Measurements from ENCODE around the gene PCLO. TPM values are rescaled to one million over a fixed set of nuclear protein-coding genes. Genes with fewer than 3 reads are reported as not detected.

The PCLO gene
- total and polyA plus RNA-seq, 9 of the 15 experiments (the other 6 are each of a cell fraction or from before 2014, with no cell fraction given), result under 0.01 to 0.01 TPM; not detected in 7

GRCh38 chr7:83038787-83039186 is 123.9 kb downstream of the PCLO start:
- ChIA-PET CTCF (ENCODE audit: low intra/inter-chr PET ratio) (no interaction called here), POLR2A (no interaction called here)
- H4K20me1 ChIP-seq (replicated peaks; ENCODE audit: control insufficient read depth, insufficient read depth, low read length), result no peaks in the 10 kb centered on the region
- BruUV-seq (replicated peaks), result no TSS peak
- H3K36me3 ChIP-seq (ENCODE audit: control insufficient read depth, insufficient read depth, low read length), result no peaks in the 10 kb centered on the region
- no peak overlapping the region for H3K4me3 ChIP-seq
- no peak overlapping the region for H3K27ac ChIP-seq (ENCODE audit: extremely low read depth, low read depth, low read length)
- no peak overlapping the region for H3K4me2 ChIP-seq (ENCODE audit: insufficient read depth, low read length)
- in situ Hi-C loops (cut with MboI), result no loop called here
- intact Hi-C loops (cut with micrococcal nuclease), result no loop called here
- DNase-seq (ENCODE audit: extremely low read depth in 1 of 4, low spot score in 3 of 4), result no peak
- FAIRE-seq, result no peak
- no peak for TF ChIP-seq EZH2 (IDR thresholded peaks at IDR 0.05; ENCODE audit: borderline replicate concordance, low read depth, low read length)
- no peak for TF ChIP-seq ZNF23 (CRISPR knock-in tag; IDR thresholded peaks at IDR 0.05)
- TF ChIP-seq RHOXF2B (CRISPR knock-in tag; conservative IDR thresholded peaks at IDR 0.05), result no peak
- TF ChIP-seq ZNF830 (CRISPR knock-in tag; IDR thresholded peaks at IDR 0.05), result no peak
- no peaks in the 10 kb centered on the region for H3K9me1 ChIP-seq (ENCODE audit: control insufficient read depth, insufficient read depth, low read length)
- ATAC-seq, result no peak
- 0% methylated on average over 1 of the region's 1 CpG for WGBS (ENCODE audit: insufficient coverage, low coverage, missing lambda C conversion rate)
- H3K4me1 ChIP-seq (replicated peaks in 1 of 2; ENCODE audit: control insufficient read depth in 2 of 2, insufficient read depth in 2 of 2, low read length in 2 of 2), result no peaks in the 10 kb centered on the region
- H2AFZ ChIP-seq (ENCODE audit: low read depth, low read length), result no peak overlapping the region
- no peaks in the 10 kb centered on the region for H3K79me2 ChIP-seq (ENCODE audit: control insufficient read depth, insufficient read depth, low read length)
- H3K27me3 ChIP-seq (ENCODE audit: control insufficient read depth in 2 of 2, insufficient read depth in 2 of 2, low read length in 2 of 2), result no peaks in the 10 kb centered on the region
- no peaks in the 10 kb centered on the region for H3K9me3 ChIP-seq (replicated peaks; ENCODE audit: control insufficient read depth, insufficient read depth, low read depth, low read length)
- H3K9ac ChIP-seq (ENCODE audit: insufficient read depth in 1 of 2, low read depth in 2 of 2, low read length in 2 of 2), result no peak overlapping the region

GRCh38 chr7:83036721-83037380 is 125.8 kb downstream of the PCLO start:
- H2AFZ ChIP-seq (ENCODE audit: low read depth, low read length), result no peak overlapping the region
- CTCF ChIA-PET (ENCODE audit: low intra/inter-chr PET ratio), result no interaction called here
- in situ Hi-C loops (cut with MboI) (no loop called here), intact Hi-C loops (cut with micrococcal nuclease) (no loop called here)
- WGBS (ENCODE audit: insufficient coverage, low coverage, missing lambda C conversion rate), result 2% methylated on average over 3 of the region's 3 CpGs
- no peak overlapping the region for H3K27ac ChIP-seq (ENCODE audit: extremely low read depth, low read depth, low read length)
- no peaks in the 10 kb centered on the region for H3K27me3 ChIP-seq (ENCODE audit: control insufficient read depth in 2 of 2, insufficient read depth in 2 of 2, low read length in 2 of 2)
- no peaks in the 10 kb centered on the region for H4K20me1 ChIP-seq (replicated peaks; ENCODE audit: control insufficient read depth, insufficient read depth, low read length)
- no peak overlapping the region for H3K4me2 ChIP-seq (ENCODE audit: insufficient read depth, low read length)
- H3K4me1 ChIP-seq (replicated peaks in 1 of 2; ENCODE audit: control insufficient read depth in 2 of 2, insufficient read depth in 2 of 2, low read length in 2 of 2), result no peaks in the 10 kb centered on the region
- no peak overlapping the region for H3K4me3 ChIP-seq
- no peaks in the 10 kb centered on the region for H3K9me1 ChIP-seq (ENCODE audit: control insufficient read depth, insufficient read depth, low read length)
- DNase-seq (ENCODE audit: extremely low read depth in 1 of 4, low spot score in 3 of 4), result no peak
- no peak for FAIRE-seq
- no peak overlapping the region for H3K9ac ChIP-seq (ENCODE audit: insufficient read depth in 1 of 2, low read depth in 2 of 2, low read length in 2 of 2)
- no TSS peak for BruUV-seq (replicated peaks)
- POLR2A ChIA-PET, result no interaction called here
- TF ChIP-seq DACH1 (IDR thresholded peaks at IDR 0.05; ENCODE audit: partially characterized antibody) (no peak), ZNF551 (CRISPR knock-in tag; IDR thresholded peaks at IDR 0.05) (no peak), ZNF12 (CRISPR knock-in tag; IDR thresholded peaks at IDR 0.05) (no peak), ZNF586 (CRISPR knock-in tag; conservative IDR thresholded peaks at IDR 0.05) (no peak)
- no peak for ATAC-seq
- no peaks in the 10 kb centered on the region for H3K36me3 ChIP-seq (ENCODE audit: control insufficient read depth, insufficient read depth, low read length)
- H3K9me3 ChIP-seq (replicated peaks; ENCODE audit: control insufficient read depth, insufficient read depth, low read depth, low read length), result no peaks in the 10 kb centered on the region
- H3K79me2 ChIP-seq (ENCODE audit: control insufficient read depth, insufficient read depth, low read length), result no peaks in the 10 kb centered on the region
